Activated T-helper 1 cell treated with anti-CD3 and anti-CD28 coated beads, Interleukin-12 subunit alpha, Interleukin-12 subunit beta, Interleukin-2, Interleukin-4 antibody, amounts not matched to agents 30 ng/mL and 10 ng/mL and 1 ng/mL, durations not matched to agents 14 hours and 24 hours and 36 hours (primary cell): ENCODE data around the gene RHBDL1. TPM values are rescaled to one million over a fixed set of nuclear protein-coding genes. Genes with fewer than 3 reads are reported as not detected.
A peak's percentile ranks its signal among the peaks of the same experiment; 100 is the strongest.
"Not testable (repeated sequence)": the region's sequence is repeated elsewhere in the genome, so short reads cannot be mapped to it uniquely, and the experiment has no call there.

Experiments
- DNase-seq: peaks from one replicate; pipeline ENCODE4 v3.0.0; 2021; ENCODE audit warnings: low spot score
- H3K27ac Mint-ChIP-seq: one replicate; pipeline ENCODE4 v1.8.0; 2021; ENCODE audit warnings: mild to moderate bottlenecking, mixed read lengths
- H3K27me3 Mint-ChIP-seq: one replicate; pipeline ENCODE4 v1.8.0; 2022; ENCODE audit warnings: mild to moderate bottlenecking, moderate library complexity, mixed read lengths; ENCODE audit not compliant: insufficient read depth
- H3K36me3 Mint-ChIP-seq: one replicate; pipeline ENCODE4 v1.8.0; 2021; ENCODE audit warnings: low read depth, mixed read lengths
- H3K4me1 Mint-ChIP-seq: one replicate; pipeline ENCODE4 v1.8.0; 2021; ENCODE audit warnings: low read depth, mixed read lengths
- H3K4me3 Mint-ChIP-seq: one replicate; pipeline ENCODE4 v1.8.0; 2021; ENCODE audit warnings: mild to moderate bottlenecking, moderate library complexity, mixed read lengths
- H3K9me3 Mint-ChIP-seq: one replicate; pipeline ENCODE4 v1.8.0; 2021; ENCODE audit warnings: mixed read lengths
- intact Hi-C: fragments of 100-400 bp; cut with micrococcal nuclease; formaldehyde crosslinking; loops from one replicate; pipeline ENCODE4 v1.15.1; 2024
- total RNA-seq: library from RNA; stranded (reverse); gene quantifications from 2 replicates; pipeline ENCODE4 v1.2.3, GENCODE V29; 2022

Gene RHBDL1
- total RNA-seq, 1 donor from 2014 or later, result 1.1 TPM

GRCh38 chr16:684071-684794 lies 8.8 kb downstream of the RHBDL1 start, which contains the start of gene JMJD8:
Gene JMJD8, minus strand, starts transcription at chr16:684334. Its CDS starts 15 bp downstream, at chr16:684319.
- no peaks in the 10 kb centered on the region for H3K27me3 Mint-ChIP-seq
- H3K4me1 Mint-ChIP-seq, result peaks cover 5% of the 10 kb centered on the region
- intact Hi-C loops, result loop anchor here (1.0 kb wide), 3 partner anchors 35 to 123 kb away; partner anchors contain the start of genes METTL26 and WDR90
- H3K4me3 Mint-ChIP-seq, result peak within 1 kb of the TSS; percentile 83
- peak; percentile 97 for DNase-seq
- H3K36me3 Mint-ChIP-seq, result peaks cover 12% of the 10 kb centered on the region
- no peaks in the 10 kb centered on the region for H3K9me3 Mint-ChIP-seq
- peak within 1 kb of the TSS; percentile 58 for H3K27ac Mint-ChIP-seq

- H3K9me3 Mint-ChIP-seq, result no peaks in the 10 kb centered on the region
- H3K4me1 Mint-ChIP-seq, result peaks cover 9% of the 10 kb centered on the region
- no peak overlapping the region for H3K4me3 Mint-ChIP-seq
- intact Hi-C loops, result loop anchor here (1.0 kb wide), 3 partner anchors 36 to 122 kb away; partner anchors contain the start of genes METTL26 and WDR90
- no peak overlapping the region for H3K27ac Mint-ChIP-seq
- DNase-seq, result no peak
- no peaks in the 10 kb centered on the region for H3K27me3 Mint-ChIP-seq
- H3K36me3 Mint-ChIP-seq, result peaks cover 12% of the 10 kb centered on the region
Observed at GRCh38 chr16:684961-685696, 9.7 kb downstream of the RHBDL1 start.

GRCh38 chr16:685967-686366 lies 10.5 kb downstream of the RHBDL1 start:
- Mint-ChIP-seq H3K27me3 (no peaks in the 10 kb centered on the region), H3K4me3 (peak overlapping the region; percentile 37), H3K27ac (no peak overlapping the region), H3K4me1 (peaks cover 14% of the 10 kb centered on the region), H3K36me3 (peaks cover 14% of the 10 kb centered on the region), H3K9me3 (no peaks in the 10 kb centered on the region)
- no peak for DNase-seq
- intact Hi-C loops, result no loop called here

GRCh38 chr16:686459-687260 lies 11.2 kb downstream of the RHBDL1 start:
- Mint-ChIP-seq H3K4me1 (peaks cover 16% of the 10 kb centered on the region), H3K27ac (no peak overlapping the region), H3K4me3 (no peak overlapping the region), H3K9me3 (no peaks in the 10 kb centered on the region), H3K36me3 (peaks cover 10% of the 10 kb centered on the region), H3K27me3 (peaks cover under 1% of the 10 kb centered on the region)
- no peak for DNase-seq
- intact Hi-C loops, result no loop called here

GRCh38 chr16:687499-687898 lies 12.0 kb downstream of the RHBDL1 start:
- Mint-ChIP-seq H3K27ac (no peak overlapping the region), H3K27me3 (peaks cover 7% of the 10 kb centered on the region), H3K9me3 (no peaks in the 10 kb centered on the region), H3K4me1 (peaks cover 14% of the 10 kb centered on the region), H3K36me3 (peaks cover 5% of the 10 kb centered on the region), H3K4me3 (no peak overlapping the region)
- no peak for DNase-seq
- intact Hi-C loops, result no loop called here

- peaks cover 10% of the 10 kb centered on the region for H3K4me1 Mint-ChIP-seq
Observed at GRCh38 chr16:689175-689897, 13.9 kb downstream of the RHBDL1 start.

GRCh38 chr16:691242-691641 lies 15.8 kb downstream of the RHBDL1 start:
- not testable (repeated sequence) for H3K27me3 Mint-ChIP-seq, DNase-seq, H3K36me3 Mint-ChIP-seq, H3K9me3 Mint-ChIP-seq
- H3K4me3 Mint-ChIP-seq, result peak overlapping the region; percentile 82
- H3K4me1 Mint-ChIP-seq, result peaks cover 17% of the 10 kb centered on the region
- peak overlapping the region; percentile 72 for H3K27ac Mint-ChIP-seq
- intact Hi-C loops, result loop anchor here (2.0 kb wide), 1 partner anchor 24 kb away; the partner anchor contains the start of gene METRN

More at GRCh38 chr16:689175-689897, 13.9 kb downstream of the RHBDL1 start:
- intact Hi-C loops, result no loop called here
- Mint-ChIP-seq H3K36me3 (peaks cover 3% of the 10 kb centered on the region), H3K4me3 (peak overlapping the region; percentile 82), H3K9me3 (no peaks in the 10 kb centered on the region), H3K27ac (peak overlapping the region; percentile 66), H3K27me3 (peaks cover 9% of the 10 kb centered on the region)
- DNase-seq, result no peak

GRCh38 chr16:692356-693108 lies 17.1 kb downstream of the RHBDL1 start:
- Mint-ChIP-seq H3K27ac (peak overlapping the region; percentile 18), H3K4me1 (peaks cover 17% of the 10 kb centered on the region), H3K36me3 (peaks cover 3% of the 10 kb centered on the region), H3K27me3 (peaks cover 9% of the 10 kb centered on the region), H3K9me3 (no peaks in the 10 kb centered on the region), H3K4me3 (peak overlapping the region; percentile 65)
- DNase-seq, result no peak
- intact Hi-C loops, result no loop called here

GRCh38 chr16:693364-693763 lies 17.9 kb downstream of the RHBDL1 start:
- intact Hi-C loops, result no loop called here
- Mint-ChIP-seq H3K36me3 (peaks cover 3% of the 10 kb centered on the region), H3K27ac (no peak overlapping the region), H3K4me1 (peaks cover 17% of the 10 kb centered on the region), H3K27me3 (peaks cover 9% of the 10 kb centered on the region), H3K4me3 (peak overlapping the region; percentile 11), H3K9me3 (no peaks in the 10 kb centered on the region)
- DNase-seq, result no peak

GRCh38 chr16:693766-694165 lies 18.3 kb downstream of the RHBDL1 start:
- Mint-ChIP-seq H3K4me3 (peak overlapping the region; percentile 11), H3K27ac (no peak overlapping the region), H3K9me3 (no peaks in the 10 kb centered on the region), H3K27me3 (peaks cover 9% of the 10 kb centered on the region), H3K36me3 (peaks cover 3% of the 10 kb centered on the region), H3K4me1 (peaks cover 17% of the 10 kb centered on the region)
- DNase-seq, result no peak
- intact Hi-C loops, result no loop called here

GRCh38 chr16:694187-694862 lies 18.9 kb downstream of the RHBDL1 start:
- intact Hi-C loops, result no loop called here
- H3K4me1 Mint-ChIP-seq, result peaks cover 16% of the 10 kb centered on the region
- no peaks in the 10 kb centered on the region for H3K9me3 Mint-ChIP-seq
- peak overlapping the region; percentile 54 for H3K4me3 Mint-ChIP-seq
- H3K27me3 Mint-ChIP-seq, result peaks cover 10% of the 10 kb centered on the region
- H3K36me3 Mint-ChIP-seq, result peaks cover 3% of the 10 kb centered on the region
- no peak overlapping the region for H3K27ac Mint-ChIP-seq
- no peak for DNase-seq
